ENCODE results near the gene RCAN3.

DNA sequence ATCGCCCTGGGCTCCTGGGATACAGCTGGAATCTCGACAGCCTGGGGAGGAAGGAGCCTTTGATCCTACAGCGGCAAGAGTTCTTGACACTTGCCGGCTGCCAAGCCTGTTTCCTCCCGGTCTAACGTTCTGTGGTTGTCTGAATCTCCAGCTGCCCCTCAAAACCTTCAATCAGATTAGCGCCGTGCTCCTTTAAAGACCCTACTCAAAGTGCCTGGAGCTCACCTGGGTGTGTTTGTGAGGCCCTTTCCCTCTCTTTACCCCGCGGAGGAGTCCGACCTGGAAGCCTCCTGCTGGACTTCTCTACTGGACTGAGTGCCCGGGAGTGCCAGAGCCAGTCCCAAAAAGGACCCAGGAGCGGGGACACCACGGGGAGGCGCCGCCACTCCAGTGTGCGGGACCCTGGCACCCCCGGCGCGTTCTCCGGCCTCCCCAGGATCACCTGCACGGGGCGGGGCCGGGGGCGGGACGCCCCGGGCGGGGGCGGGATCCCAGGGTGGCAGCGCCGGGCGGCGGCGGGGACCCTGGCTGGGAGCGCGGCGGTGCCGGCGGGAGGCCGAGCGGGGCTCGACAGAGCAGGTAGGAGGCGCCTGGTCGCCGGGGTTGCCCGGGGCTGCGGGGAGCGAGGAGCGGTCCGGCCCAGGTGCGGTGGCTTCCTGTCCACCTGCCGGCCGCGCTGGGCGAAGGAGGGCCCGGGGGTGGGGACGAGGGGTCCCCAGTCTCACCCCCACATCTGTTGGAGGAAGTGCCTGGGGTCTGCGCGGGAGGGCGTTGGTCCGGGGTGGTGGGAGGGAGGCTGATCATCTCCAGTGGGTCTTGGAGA lies 53.2 kb downstream of the RCAN3 start, which contains the start of gene NCMAP:
- TF ChIP-seq, protein P1, sequence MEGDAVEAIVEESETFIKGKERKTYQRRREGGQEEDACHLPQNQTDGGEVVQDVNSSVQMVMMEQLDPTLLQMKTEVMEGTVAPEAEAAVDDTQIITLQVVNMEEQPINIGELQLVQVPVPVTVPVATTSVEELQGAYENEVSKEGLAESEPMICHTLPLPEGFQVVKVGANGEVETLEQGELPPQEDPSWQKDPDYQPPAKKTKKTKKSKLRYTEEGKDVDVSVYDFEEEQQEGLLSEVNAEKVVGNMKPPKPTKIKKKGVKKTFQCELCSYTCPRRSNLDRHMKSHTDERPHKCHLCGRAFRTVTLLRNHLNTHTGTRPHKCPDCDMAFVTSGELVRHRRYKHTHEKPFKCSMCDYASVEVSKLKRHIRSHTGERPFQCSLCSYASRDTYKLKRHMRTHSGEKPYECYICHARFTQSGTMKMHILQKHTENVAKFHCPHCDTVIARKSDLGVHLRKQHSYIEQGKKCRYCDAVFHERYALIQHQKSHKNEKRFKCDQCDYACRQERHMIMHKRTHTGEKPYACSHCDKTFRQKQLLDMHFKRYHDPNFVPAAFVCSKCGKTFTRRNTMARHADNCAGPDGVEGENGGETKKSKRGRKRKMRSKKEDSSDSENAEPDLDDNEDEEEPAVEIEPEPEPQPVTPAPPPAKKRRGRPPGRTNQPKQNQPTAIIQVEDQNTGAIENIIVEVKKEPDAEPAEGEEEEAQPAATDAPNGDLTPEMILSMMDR (IDR thresholded peaks at IDR 0.05): no peak
- TF ChIP-seq POLR2A (IDR thresholded peaks at IDR 0.05): no peak

All from tibial nerve (tissue), 3 donors.